ENCODE measurements around the gene GRIK3.

GRCh38 chr1:36922593-36923426, 111.5 kb downstream of the GRIK3 start:
- TF ChIP-seq CTCF (IDR thresholded peaks at IDR 0.05) (no peak), ZFX (IDR thresholded peaks at IDR 0.05; ENCODE audit: borderline replicate concordance) (no peak)

All from 22Rv1 (cell line).